ENCODE results near the gene SPC24. TPM values are rescaled to one million over a fixed set of nuclear protein-coding genes. Genes with fewer than 3 reads are reported as not detected.
A peak's percentile ranks its signal among the peaks of the same experiment; 100 is the strongest.

The SPC24 gene
- total RNA-seq, 1 donor from 2014 or later, result 3.2 TPM

GRCh38 chr19:11137542-11138384, 17.8 kb downstream of the SPC24 start:
- Histone ChIP-seq H3K4me3 (ENCODE audit: insufficient read depth, low read depth, low read length) (peak overlapping the region; percentile 46), H2AFZ (ENCODE audit: low read depth, low read length) (peak overlapping the region; percentile 66), H3K4me2 (ENCODE audit: low read length) (peak overlapping the region; percentile 71), H3K4me1 (ENCODE audit: insufficient read depth, low read length) (peaks cover 37% of the 10 kb centered on the region), H3K79me2 (ENCODE audit: insufficient read depth, low read length) (no peaks in the 10 kb centered on the region), H4K20me1 (ENCODE audit: insufficient read depth, low read length) (peaks cover 8% of the 10 kb centered on the region), H3K9ac (ENCODE audit: low read length) (peak overlapping the region; percentile 73), H3K9me3 (ENCODE audit: insufficient read depth, low read depth, low read length) (no peaks in the 10 kb centered on the region), H3K27me3 (ENCODE audit: insufficient read depth, low read length) (no peaks in the 10 kb centered on the region), H3K27ac (ENCODE audit: low read depth, low read length) (peak overlapping the region; percentile 72), H3K36me3 (ENCODE audit: insufficient read depth, low read length) (peaks cover 7% of the 10 kb centered on the region)
- Mint-ChIP-seq H3K4me1 (ENCODE audit: low read depth, unreplicated experiment) (peaks cover 13% of the 10 kb centered on the region), H3K9me3 (ENCODE audit: unreplicated experiment) (no peaks in the 10 kb centered on the region), H3K27me3 (ENCODE audit: low read depth, unreplicated experiment) (no peaks in the 10 kb centered on the region), H3K4me3 (ENCODE audit: unreplicated experiment) (peak overlapping the region; percentile 40), H3K36me3 (ENCODE audit: low read depth, unreplicated experiment) (peaks cover 2% of the 10 kb centered on the region), H3K27ac (ENCODE audit: unreplicated experiment) (peak overlapping the region; percentile 85)
- no peak for FAIRE-seq
- peak; percentile 73 for DNase-seq (ENCODE audit: low read depth)
- TF ChIP-seq CTCF (IDR thresholded peaks at IDR 0.05; ENCODE audit: insufficient read depth, low read depth, low read length) (peak; percentile 64), EZH2 (IDR thresholded peaks at IDR 0.05; ENCODE audit: insufficient read depth, low read length) (no peak)

- no peak overlapping the region for H3K27ac ChIP-seq (ENCODE audit: low read depth, low read length)
- peaks cover 15% of the 10 kb centered on the region for H3K36me3 ChIP-seq (ENCODE audit: insufficient read depth, low read length)
- Mint-ChIP-seq H3K4me1 (ENCODE audit: low read depth, unreplicated experiment) (peaks cover 11% of the 10 kb centered on the region), H3K27me3 (ENCODE audit: low read depth, unreplicated experiment) (no peaks in the 10 kb centered on the region), H3K9me3 (ENCODE audit: unreplicated experiment) (no peaks in the 10 kb centered on the region), H3K36me3 (ENCODE audit: low read depth, unreplicated experiment) (peaks cover 2% of the 10 kb centered on the region), H3K4me3 (ENCODE audit: unreplicated experiment) (peak overlapping the region; percentile 45), H3K27ac (ENCODE audit: unreplicated experiment) (no peak overlapping the region)
- H3K4me1 ChIP-seq (ENCODE audit: insufficient read depth, low read length), result peaks cover 26% of the 10 kb centered on the region
- H2AFZ ChIP-seq (ENCODE audit: low read depth, low read length), result no peak overlapping the region
- TF ChIP-seq EZH2 (IDR thresholded peaks at IDR 0.05; ENCODE audit: insufficient read depth, low read length) (no peak), CTCF (IDR thresholded peaks at IDR 0.05; ENCODE audit: insufficient read depth, low read depth, low read length) (no peak)
- H3K9ac ChIP-seq (ENCODE audit: low read length), result no peak overlapping the region
- DNase-seq (ENCODE audit: low read depth), result peak; percentile 31
- peaks cover 18% of the 10 kb centered on the region for H4K20me1 ChIP-seq (ENCODE audit: insufficient read depth, low read length)
- H3K79me2 ChIP-seq (ENCODE audit: insufficient read depth, low read length), result peaks cover 3% of the 10 kb centered on the region
- H3K27me3 ChIP-seq (ENCODE audit: insufficient read depth, low read length), result no peaks in the 10 kb centered on the region
- no peak overlapping the region for H3K4me2 ChIP-seq (ENCODE audit: low read length)
- no peaks in the 10 kb centered on the region for H3K9me3 ChIP-seq (ENCODE audit: insufficient read depth, low read depth, low read length)
- no peak overlapping the region for H3K4me3 ChIP-seq (ENCODE audit: insufficient read depth, low read depth, low read length)
- no peak for FAIRE-seq
Measured at GRCh38 chr19:11136400-11137101, 19.0 kb downstream of the SPC24 start.
